K562 (cell line): Measurements from ENCODE around the gene EIF3K. TPM values are rescaled to one million over a fixed set of nuclear protein-coding genes. Genes with fewer than 3 reads are reported as not detected.
A peak's percentile ranks its signal among the peaks of the same experiment; 100 is the strongest.

Source experiments
- BDP1 ChIP-seq: IDR thresholded peaks from 3 replicates; pipeline ENCODE4 v1.6.1; 2011; ENCODE audit not compliant: insufficient read length, insufficient read depth
- BMI1 ChIP-seq: fragments of 150-350 bp; IDR thresholded peaks from 2 replicates; pipeline ENCODE4 v1.6.1; 2014; ENCODE audit warnings: low read length
- BRF1 ChIP-seq: IDR thresholded peaks from 3 replicates; pipeline ENCODE4 v1.6.1; 2011; ENCODE audit warnings: borderline replicate concordance, mild to moderate bottlenecking; ENCODE audit not compliant: insufficient read length; ENCODE audit errors: extremely low read depth
- CEBPB ChIP-seq: fragments of 450-650 bp; IDR thresholded peaks from 2 replicates; pipeline ENCODE4 v1.6.1; 2016; ENCODE audit warnings: missing genetic modification characterization, missing compliant biosample characterization
- E2F6 ChIP-seq, 2 experiments: IDR thresholded peaks; 2 replicates each; pipeline ENCODE4 v1.6.1; 2011; ENCODE audit warnings: borderline replicate concordance in 1 of 2, control low read depth in 1 of 2, low read depth in 1 of 2, low read length in 1 of 2, mild to moderate bottlenecking in 1 of 2, mixed read lengths in 1 of 2, moderate library complexity in 1 of 2; ENCODE audit not compliant: insufficient read depth in 1 of 2, insufficient read length in 1 of 2, poor library complexity in 1 of 2, severe bottlenecking in 1 of 2; ENCODE audit errors: extremely low read depth in 1 of 2
- HDGF ChIP-seq: fragments of 450-650 bp; IDR thresholded peaks from 2 replicates; pipeline ENCODE4 v1.6.1; 2016
- JUN ChIP-seq, 2 experiments: sonication (generic) in 1 of 2; formaldehyde crosslinking in 1 of 2; IDR thresholded peaks; 2 replicates each; pipeline versions ENCODE4 v1.6.1 to v1.8.0; 2012 to 2022; ENCODE audit warnings: borderline replicate concordance in 2 of 2, mild to moderate bottlenecking in 2 of 2, improper control_type of control experiment in 1 of 2, low read depth in 1 of 2, low read length in 1 of 2, missing genetic modification reagents in 1 of 2
- POLR2AphosphoS2 ChIP-seq: IDR thresholded peaks from 2 replicates; pipeline ENCODE4 v1.6.1; 2012; ENCODE audit warnings: low read length, improper control_type of control experiment
- POLR2H ChIP-seq: IDR thresholded peaks from 2 replicates; pipeline ENCODE4 v1.6.1; 2016; ENCODE audit warnings: missing genetic modification characterization, low read depth, mild to moderate bottlenecking, control low read depth, missing compliant biosample characterization, moderate library complexity
- ZFP91 ChIP-seq: sonication (generic); formaldehyde crosslinking; IDR thresholded peaks from 2 replicates; pipeline ENCODE4 v1.8.0; 2022; ENCODE audit warnings: mild to moderate bottlenecking, missing genetic modification reagents
- ZNF184 ChIP-seq: sonication (generic); formaldehyde crosslinking; IDR thresholded peaks from 2 replicates; pipeline ENCODE4 v1.5.0; 2020; ENCODE audit warnings: missing genetic modification reagents
- ZNF384 ChIP-seq: IDR thresholded peaks from 2 replicates; pipeline ENCODE4 v1.6.1; 2012; ENCODE audit warnings: low read depth, low read length, improper control_type of control experiment
- ZNF444 ChIP-seq: fragments of 250-450 bp; sonication (Bioruptor Pico); IDR thresholded peaks from 2 replicates; pipeline ENCODE4 v1.4.0; 2020; ENCODE audit warnings: mild to moderate bottlenecking, moderate library complexity
- ZNF609 ChIP-seq: sonication (generic); formaldehyde crosslinking; IDR thresholded peaks from 2 replicates; pipeline ENCODE4 v1.8.1; 2023; ENCODE audit warnings: missing genetic modification reagents, mild to moderate bottlenecking, borderline replicate concordance
- polyA plus RNA-seq, 8 experiments: library from polyadenylated mRNA; depleted of rRNA in 4 of 8; stranded (reverse) in 5 of 8; unstranded in 3 of 8; fragments of >200 nt; fragmentation: Nextera tagmentation in 2 of 8; fragmentation: Illumina TruSeq in 1 of 8; extraction: Ambion mirVana in 2 of 8; extraction: Trizol in 1 of 8; gene quantifications; 2 replicates each; pipeline versions ENCODE4 v1.2.1 to v1.2.3, GENCODE V29; 2011 to 2014; ENCODE audit warnings: inconsistent platforms in 1 of 8, missing spikeins in 1 of 8
- total RNA-seq, 7 experiments: library from RNA; depleted of rRNA in 6 of 7; stranded (reverse); fragments of >200 nt in 6 of 7; fragmentation: Illumina TruSeq in 2 of 7; extraction: Trizol in 2 of 7; gene quantifications; 2 replicates each; pipeline versions ENCODE4 v1.2.1 to v1.2.3, GENCODE V29; 2011 to 2021; ENCODE audit warnings: low replicate concordance in 1 of 7

The EIF3K gene
- total and polyA plus RNA-seq, 9 of the 15 experiments (the other 6 are each of a cell fraction or from before 2014, with no cell fraction given), result 387 to 1,827 (median 733) TPM

GRCh38 chr19:38618590-38619360, at the start of gene EIF3K (continued):
- no peak for TF ChIP-seq JUN (IDR thresholded peaks at IDR 0.05; ENCODE audit: borderline replicate concordance, low read depth, low read length)
- TF ChIP-seq JUN (CRISPR knock-in tag; IDR thresholded peaks at IDR 0.05; ENCODE audit: borderline replicate concordance), result no peak
- no peak for TF ChIP-seq ZNF384
- 0 out of 2 replicates have a peak, but pooled peaks have one; percentile 32 for TF ChIP-seq HDGF
- no peak for TF ChIP-seq ZFP91 (CRISPR knock-in tag)
- no peak for TF ChIP-seq BMI1
- peak; percentile 77; the same call in 1 of the 2 replicates for TF ChIP-seq POLR2AphosphoS2
- no peak for TF ChIP-seq ZNF444 (CRISPR knock-in tag)
- TF ChIP-seq ZNF184 (CRISPR knock-in tag), result no peak
- TF ChIP-seq ZNF609, result 0 out of 2 replicates have a peak, but pooled peaks have one; percentile 66
- peak; percentile 73; the same call in 1 of the 2 replicates for TF ChIP-seq POLR2H (tag)
- no peak for TF ChIP-seq CEBPB (tag)
- TF ChIP-seq E2F6 (IDR thresholded peaks at IDR 0.05; ENCODE audit: borderline replicate concordance in 1 of 2, extremely low read depth in 1 of 2, insufficient read depth in 1 of 2, insufficient read length in 1 of 2, low read depth in 1 of 2, low read length in 1 of 2, poor library complexity in 1 of 2, severe bottlenecking in 1 of 2), result peak; percentile 58 to 89
- TF ChIP-seq BDP1, result no peak
- TF ChIP-seq BRF1, result no peak
